Measurements from ENCODE around the gene DCUN1D3. TPM values are rescaled to one million over a fixed set of nuclear protein-coding genes. Genes with fewer than 3 reads are reported as not detected.

DCUN1D3 gene
- total RNA-seq, 4 donors from 2014 or later, result 10.3 to 13.7 (median 11.8) TPM

DNA sequence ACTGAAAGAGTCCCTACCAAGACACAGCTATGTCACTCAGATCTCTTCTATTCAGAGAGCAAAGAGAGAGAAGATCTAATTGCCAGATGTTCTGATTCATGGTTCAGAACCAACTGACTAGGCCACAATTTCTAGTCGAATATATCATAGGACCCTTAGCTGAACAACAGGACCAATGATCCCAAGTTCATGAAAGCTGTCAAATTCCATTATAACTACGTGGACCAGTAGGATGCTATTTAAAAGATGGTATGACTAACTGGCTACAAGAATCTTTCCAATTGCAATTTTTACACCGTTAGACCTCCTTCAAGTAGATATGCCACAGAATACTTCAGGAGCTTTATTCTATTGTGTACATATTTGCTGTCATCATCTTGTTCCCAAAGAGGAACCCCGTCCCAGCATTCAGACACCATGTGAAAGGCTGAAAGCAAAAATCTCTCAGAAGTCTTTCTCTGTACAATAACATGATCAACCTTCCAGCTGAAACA is 26.0 kb downstream of the DCUN1D3 start:
- intact Hi-C loops (cut with DNase I), result no loop called here
- WGBS, 2 donors, result 80 to 93% methylated on average over 4 of the region's 4 CpGs
- Histone ChIP-seq H3K27ac (no peak overlapping the region), H3K9me3 (no peaks in the 10 kb centered on the region), H3K36me3 (no peaks in the 10 kb centered on the region), H3K27me3 (no peaks in the 10 kb centered on the region), H3K4me3 (replicated peaks in 1 of 3) (no peak overlapping the region), H3K4me1 (peaks cover 31 to 42% of the 10 kb centered on the region in 2 donors)
- TF ChIP-seq POLR2A (IDR thresholded peaks at IDR 0.05), result no peak
- TF ChIP-seq, protein P1, sequence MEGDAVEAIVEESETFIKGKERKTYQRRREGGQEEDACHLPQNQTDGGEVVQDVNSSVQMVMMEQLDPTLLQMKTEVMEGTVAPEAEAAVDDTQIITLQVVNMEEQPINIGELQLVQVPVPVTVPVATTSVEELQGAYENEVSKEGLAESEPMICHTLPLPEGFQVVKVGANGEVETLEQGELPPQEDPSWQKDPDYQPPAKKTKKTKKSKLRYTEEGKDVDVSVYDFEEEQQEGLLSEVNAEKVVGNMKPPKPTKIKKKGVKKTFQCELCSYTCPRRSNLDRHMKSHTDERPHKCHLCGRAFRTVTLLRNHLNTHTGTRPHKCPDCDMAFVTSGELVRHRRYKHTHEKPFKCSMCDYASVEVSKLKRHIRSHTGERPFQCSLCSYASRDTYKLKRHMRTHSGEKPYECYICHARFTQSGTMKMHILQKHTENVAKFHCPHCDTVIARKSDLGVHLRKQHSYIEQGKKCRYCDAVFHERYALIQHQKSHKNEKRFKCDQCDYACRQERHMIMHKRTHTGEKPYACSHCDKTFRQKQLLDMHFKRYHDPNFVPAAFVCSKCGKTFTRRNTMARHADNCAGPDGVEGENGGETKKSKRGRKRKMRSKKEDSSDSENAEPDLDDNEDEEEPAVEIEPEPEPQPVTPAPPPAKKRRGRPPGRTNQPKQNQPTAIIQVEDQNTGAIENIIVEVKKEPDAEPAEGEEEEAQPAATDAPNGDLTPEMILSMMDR (IDR thresholded peaks at IDR 0.05), result no peak
- DNase-seq, result no peak

DNA sequence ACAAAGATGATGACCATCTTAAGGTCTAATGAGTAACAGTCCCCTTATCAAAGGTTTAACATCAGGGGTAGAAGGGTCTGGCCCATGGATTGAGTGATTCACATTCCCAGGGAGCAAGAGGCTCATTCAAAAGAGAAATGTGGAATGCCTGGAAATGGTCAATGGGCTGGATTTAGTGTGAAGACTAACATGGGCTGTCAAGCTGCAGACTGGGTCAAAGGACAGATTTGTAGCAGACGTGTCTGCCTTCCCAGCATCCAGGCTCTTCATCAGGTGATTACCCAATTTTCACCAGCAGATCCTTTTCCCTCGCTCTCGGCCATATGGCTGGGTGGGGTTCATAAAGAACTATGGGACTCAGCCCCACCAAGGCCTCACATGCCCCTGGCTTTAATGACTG is 26.8 kb downstream of the DCUN1D3 start:
- peaks cover 31 to 42% of the 10 kb centered on the region in 2 donors for H3K4me1 ChIP-seq
- no peak overlapping the region for H3K4me3 ChIP-seq (replicated peaks in 1 of 3)
- H3K9me3 ChIP-seq, result no peaks in the 10 kb centered on the region
- WGBS, 2 donors, result 97 to 100% methylated on average over 3 of the region's 3 CpGs
- H3K27ac ChIP-seq, result no peak overlapping the region
- H3K27me3 ChIP-seq, result no peaks in the 10 kb centered on the region
- no peak for DNase-seq
- TF ChIP-seq, protein P1 (IDR thresholded peaks at IDR 0.05), result no peak
- intact Hi-C loops (cut with DNase I), result no loop called here
- no peaks in the 10 kb centered on the region for H3K36me3 ChIP-seq

DNA sequence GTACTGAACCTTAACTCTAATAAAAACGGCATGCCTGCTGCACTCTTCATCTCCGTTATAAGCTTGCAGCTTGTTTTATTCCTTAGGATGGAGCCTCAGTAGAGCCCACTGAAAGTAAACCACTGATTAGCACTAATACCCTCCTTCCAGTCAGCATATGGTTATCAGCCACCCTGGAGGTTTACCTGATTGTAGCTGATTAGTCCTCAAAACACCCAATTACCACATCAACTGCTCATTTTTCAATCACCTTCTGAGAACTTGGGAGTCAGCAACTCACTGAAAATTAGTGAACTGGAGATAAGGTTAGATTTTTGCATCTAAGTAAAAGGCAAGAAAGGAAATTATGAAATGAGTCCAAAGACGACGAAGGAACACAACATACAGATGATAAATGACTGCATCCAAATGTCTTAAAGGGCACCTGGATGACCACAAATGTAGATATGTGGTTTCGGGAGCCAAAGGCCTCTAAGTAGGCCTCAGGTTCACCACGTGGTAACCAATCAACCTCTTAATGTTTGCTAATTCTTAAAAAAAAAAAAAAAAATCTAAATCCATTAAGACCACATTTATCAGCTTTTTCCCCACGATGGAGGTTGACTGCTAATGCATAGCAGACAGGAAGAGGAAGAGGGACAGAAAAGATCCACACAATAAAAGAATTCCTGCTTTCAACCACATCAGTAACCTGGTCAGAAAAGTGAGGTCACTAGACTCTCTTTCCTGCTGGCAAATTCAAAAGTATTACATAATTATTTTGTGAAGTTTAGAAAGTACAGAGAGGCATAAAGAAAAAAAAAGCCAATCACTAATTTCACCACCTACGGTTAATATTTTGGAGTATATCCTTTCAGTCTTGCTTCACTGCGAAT is 28.0 kb downstream of the DCUN1D3 start:
- 85 to 86% methylated on average over 9 of the region's 9 CpGs for WGBS, 2 donors
- H3K9me3 ChIP-seq, result no peaks in the 10 kb centered on the region
- DNase-seq, result no peak
- no peaks in the 10 kb centered on the region for H3K36me3 ChIP-seq
- H3K4me1 ChIP-seq, result peaks cover 24 to 41% of the 10 kb centered on the region in 2 donors
- H3K4me3 ChIP-seq (replicated peaks in 1 of 3), result no peak overlapping the region
- TF ChIP-seq, protein P1 (IDR thresholded peaks at IDR 0.05), result no peak
- TF ChIP-seq POLR2A (IDR thresholded peaks at IDR 0.05), result no peak
- no peaks in the 10 kb centered on the region for H3K27me3 ChIP-seq
- H3K27ac ChIP-seq, result no peak overlapping the region
- intact Hi-C loops (cut with DNase I), result no loop called here

DNA sequence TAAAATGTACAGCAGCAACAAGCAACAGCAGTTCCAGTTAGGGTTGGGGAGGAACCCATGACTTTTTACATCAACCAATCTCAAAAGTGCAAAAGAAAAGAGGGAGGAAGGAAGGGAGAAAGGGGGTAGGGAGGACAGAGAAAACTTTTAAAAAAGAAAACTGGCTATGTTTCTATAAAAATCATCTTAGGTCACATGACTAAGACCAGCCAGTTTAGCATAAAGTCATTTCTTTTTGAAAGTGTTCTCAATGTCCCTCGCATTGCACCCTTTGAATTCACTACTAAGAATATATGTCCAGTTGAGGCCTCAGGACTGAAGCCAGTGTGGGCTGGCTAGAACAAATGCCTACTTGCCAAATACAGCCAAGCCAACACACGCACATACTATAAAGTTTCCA is 28.9 kb downstream of the DCUN1D3 start:
- 71 to 83% methylated on average over 2 of the region's 2 CpGs for WGBS, 2 donors
- Histone ChIP-seq H3K27me3 (no peaks in the 10 kb centered on the region), H3K4me1 (peaks cover 24 to 48% of the 10 kb centered on the region in 2 donors)

More for the DNA sequence above, 28.9 kb downstream of the DCUN1D3 start:
- DNase-seq, result no peak
- no peak for TF ChIP-seq POLR2A (IDR thresholded peaks at IDR 0.05)
- TF ChIP-seq, protein P1 (IDR thresholded peaks at IDR 0.05), result no peak
- no peaks in the 10 kb centered on the region for H3K9me3 ChIP-seq
- intact Hi-C loops (cut with DNase I), result no loop called here
- no peak overlapping the region for H3K4me3 ChIP-seq (replicated peaks in 1 of 3)
- H3K36me3 ChIP-seq, result no peaks in the 10 kb centered on the region
- H3K27ac ChIP-seq, result peak overlapping the region in 1 of 3 donors; percentile 52
